HG03280 (cell line): ENCODE measurements around the gene VIPR2.
"Not testable (repeated sequence)": the region's sequence is repeated elsewhere in the genome, so short reads cannot be mapped to it uniquely, and the experiment has no call there.

Source experiments
- ATAC-seq: cut with Tn5 transposase; IDR thresholded peaks from one replicate; pipeline ENCODE4 v1.9.1; 2021; ENCODE audit warnings: mild to moderate bottlenecking, moderate library complexity; ENCODE audit not compliant: unreplicated experiment

Gene VIPR2

GRCh38 chr7:159094023-159094740, 50.5 kb downstream of the VIPR2 start:
- no peak for ATAC-seq

- ATAC-seq, result no peak
Measured at GRCh38 chr7:159093351-159093971, 51.2 kb downstream of the VIPR2 start.

DNA sequence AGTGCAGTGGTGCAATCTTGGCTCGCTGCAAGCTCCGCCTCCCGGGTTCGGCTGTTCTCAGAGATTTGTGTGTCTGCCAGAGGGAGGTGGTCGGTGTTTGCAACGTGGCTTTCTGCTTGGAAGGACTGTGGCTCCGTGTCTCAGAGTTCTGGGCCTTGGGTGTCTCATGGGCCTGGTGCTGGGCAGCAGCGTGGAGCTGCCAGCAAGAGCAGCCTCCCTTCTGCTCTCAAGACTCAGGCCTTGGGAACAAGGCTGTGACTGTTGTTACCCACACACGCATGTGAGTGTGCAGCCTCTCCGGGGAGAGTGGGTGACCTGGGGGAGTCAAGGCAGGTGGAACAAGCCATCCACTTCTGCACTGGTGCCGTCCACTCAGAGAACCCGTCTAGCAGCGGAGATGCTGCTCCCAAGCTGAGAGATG, 52.0 kb downstream of the VIPR2 start:
- no peak for ATAC-seq

DNA sequence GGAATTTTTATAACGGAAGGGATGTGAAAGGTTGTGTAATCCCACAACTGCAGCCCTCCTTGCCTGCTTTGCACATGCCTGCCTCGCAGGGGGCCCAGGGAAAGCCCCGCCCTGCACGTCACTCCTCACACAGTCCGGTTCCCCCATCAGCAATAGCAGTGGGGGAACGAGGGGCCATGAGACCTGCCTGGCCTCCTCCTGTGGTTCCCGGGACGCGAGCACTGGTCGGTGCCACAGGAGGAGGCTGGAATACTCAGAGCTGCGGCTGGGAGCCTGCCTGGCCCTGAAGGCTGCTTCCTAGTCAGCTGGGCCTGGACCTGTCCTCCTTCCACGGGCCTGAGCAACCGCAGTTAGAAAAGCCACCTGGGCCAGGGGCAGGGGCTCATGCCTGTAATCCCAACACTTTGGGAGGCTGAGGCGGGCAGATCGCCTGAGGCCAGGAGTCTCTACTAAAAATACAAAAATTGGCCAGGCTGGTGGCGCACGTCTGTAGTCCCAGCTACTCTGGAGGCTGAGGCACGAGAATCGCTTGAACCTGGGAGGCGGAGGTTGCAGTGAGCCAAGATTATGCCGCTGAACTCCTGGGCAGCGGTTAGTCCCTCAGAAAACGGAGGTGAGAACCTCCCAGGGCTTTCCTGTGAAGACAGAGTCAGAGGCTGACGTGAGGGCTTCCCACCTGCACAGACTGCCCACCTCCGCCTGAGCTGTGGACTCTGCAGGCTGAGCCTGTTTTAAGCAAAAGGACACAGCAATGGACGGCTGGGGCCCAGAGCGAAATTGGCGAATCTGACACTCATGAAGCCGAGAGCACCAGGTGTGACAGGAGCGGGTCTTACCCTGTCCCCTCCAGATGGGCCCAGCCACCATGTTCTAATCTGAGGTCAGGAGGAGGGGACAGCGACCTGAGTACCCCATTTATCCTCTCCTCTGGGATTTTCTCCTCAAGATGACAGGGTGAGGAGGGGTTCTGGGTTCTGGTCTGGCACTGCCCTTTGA, 52.9 kb downstream of the VIPR2 start:
- no peak for ATAC-seq

DNA sequence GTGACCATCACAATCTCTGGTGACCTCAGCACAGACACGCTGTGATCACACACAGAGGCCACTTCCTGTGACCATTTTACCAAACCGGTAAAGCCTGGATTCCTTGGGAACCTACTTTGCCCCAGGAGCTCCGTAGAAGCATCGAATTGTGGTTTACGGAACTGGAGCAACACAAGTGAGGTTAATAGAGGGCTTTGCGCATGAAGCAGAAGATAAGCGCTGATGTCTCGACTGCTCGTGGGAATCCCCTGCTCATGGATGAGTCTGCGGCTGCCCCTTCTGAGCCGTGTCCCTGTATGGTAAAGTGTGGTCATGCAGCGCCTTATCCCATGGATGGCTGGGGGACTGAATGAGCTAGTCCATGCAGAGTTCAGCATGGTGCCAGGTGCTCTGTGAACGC, 53.6 kb downstream of the VIPR2 start:
- ATAC-seq, result no peak

GRCh38 chr7:159088016-159088865, 56.4 kb downstream of the VIPR2 start:
- ATAC-seq, result no peak

GRCh38 chr7:159086301-159086925, 58.3 kb downstream of the VIPR2 start:
- ATAC-seq, result no peak

DNA sequence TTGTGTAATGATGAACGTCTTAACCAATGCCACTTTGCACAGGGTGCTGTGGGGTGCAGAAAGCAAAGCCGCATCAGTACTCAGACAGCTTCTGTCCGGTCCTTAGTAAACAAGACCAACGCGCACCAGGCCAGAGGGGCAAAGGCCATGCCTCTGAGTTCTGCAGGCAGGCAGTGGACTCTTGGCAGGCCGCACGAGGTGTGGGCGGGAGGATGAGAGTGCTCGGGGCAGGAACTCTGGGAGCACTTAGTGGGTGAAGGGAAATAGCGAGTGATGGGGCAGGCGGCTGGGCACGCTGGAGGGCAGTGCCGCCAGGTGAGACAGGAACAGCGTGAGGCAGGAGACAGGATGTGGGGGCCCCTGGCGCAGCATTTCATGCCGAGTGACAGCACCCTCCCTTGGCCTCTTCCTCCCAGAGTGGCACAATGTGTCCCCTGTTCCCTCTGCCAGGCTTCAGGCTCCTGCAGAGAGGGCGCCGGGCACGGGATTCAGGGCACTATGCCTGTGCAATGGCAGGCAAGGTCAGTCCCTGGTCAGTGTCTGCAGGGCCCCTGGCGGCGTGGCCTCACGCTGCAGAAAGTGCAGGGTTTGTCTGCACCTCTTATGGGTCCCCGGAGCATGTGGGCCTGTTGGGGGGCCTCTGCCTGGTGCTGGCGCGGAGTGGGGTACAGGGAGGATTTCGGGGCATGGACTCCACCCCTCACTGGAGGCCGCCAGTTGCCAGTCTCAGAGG, 60.4 kb downstream of the VIPR2 start:
- no peak for ATAC-seq

GRCh38 chr7:159083698-159084068, 61.0 kb downstream of the VIPR2 start:
- no peak for ATAC-seq

DNA sequence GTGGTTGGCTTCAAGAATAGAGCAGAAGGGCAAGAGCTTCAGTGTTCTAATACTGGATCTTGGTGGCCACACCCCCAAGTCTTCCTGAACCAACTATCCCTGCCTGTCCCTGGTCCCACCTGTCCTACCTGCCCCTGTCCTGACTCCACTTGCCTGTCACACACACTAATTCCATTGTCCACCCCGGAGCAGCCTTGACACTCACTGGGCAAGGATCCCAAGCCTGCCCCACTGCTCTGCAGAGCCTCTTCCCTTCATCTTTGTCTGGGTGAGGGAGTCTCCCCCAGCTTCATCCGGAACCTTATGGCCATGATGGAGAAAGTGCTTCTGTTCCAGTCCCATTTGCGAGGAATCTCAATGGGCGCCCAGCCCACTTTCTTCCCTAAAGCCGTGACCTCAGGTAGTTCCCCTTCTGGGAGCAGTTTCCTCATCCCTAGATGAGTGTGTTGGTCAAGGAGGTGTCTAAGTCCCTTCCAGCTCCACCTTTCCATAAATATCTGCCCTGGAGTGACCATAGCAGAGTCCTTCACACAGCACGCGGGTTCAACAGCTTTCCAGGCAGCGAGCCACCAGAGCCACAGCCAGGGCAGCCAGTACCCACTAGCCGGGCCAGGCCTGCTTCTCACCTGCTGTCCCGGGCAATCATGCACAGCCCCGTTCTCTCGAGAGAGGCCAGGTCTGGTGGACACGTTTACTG, 61.5 kb downstream of the VIPR2 start:
- no peak for ATAC-seq

DNA sequence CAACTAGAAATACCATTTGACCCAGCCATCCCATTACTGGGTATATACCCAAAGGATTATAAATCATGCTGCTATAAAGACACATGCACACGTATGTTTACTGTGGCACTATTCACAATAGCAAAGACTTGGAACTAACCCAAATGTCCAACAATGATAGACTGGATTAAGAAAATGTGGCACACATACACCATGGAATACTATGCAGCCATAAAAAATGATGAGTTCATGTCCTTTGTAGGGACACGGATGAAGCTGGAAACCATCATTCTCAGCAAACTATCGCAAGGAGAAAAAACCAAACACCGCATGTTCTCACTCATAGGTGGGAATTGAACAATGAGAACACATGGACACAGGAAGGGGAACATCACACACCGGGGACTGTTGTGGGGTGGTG, 62.6 kb downstream of the VIPR2 start:
- ATAC-seq, result not testable (repeated sequence)

DNA sequence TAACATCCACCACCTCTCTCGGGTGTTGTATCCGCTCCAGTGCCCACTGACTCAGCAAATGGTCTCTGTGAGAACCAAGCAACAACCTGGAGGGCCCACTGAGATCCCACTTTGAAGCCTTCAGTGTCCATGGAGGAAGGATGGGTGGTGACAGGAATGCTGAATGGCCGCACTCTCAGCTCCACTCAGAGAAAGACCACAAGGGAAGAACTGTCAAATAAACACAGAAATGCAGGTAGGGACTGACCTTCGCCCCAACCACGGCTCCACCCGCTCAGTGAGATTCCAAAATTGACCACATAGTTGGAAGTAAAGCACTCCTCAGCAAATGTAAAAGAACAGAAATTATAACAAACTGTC, 65.8 kb downstream of the VIPR2 start:
- no peak for ATAC-seq

GRCh38 chr7:159078193-159078910, 66.3 kb downstream of the VIPR2 start:
- no peak for ATAC-seq

DNA sequence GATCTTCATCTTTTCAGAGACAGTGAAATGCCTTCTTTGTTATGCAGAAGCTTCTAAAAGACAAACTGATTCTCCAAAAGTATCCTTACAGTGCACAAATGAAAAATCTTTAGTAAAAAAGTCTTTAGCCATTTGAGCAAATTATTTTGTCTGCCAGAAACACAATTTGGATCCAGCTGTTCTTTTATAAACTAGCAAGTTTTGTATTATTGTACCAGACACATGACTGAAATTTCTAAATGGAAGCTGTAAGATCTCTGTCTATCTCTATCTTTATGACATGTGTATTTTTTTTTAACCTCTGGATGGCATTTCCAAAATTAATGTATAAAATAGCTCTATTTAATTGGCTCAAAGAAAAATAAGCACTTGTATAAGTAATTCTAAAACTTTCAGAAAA, 68.3 kb downstream of the VIPR2 start:
- ATAC-seq, result no peak

- ATAC-seq, result no peak
Measured at GRCh38 chr7:159075563-159076238, 69.0 kb downstream of the VIPR2 start.

DNA sequence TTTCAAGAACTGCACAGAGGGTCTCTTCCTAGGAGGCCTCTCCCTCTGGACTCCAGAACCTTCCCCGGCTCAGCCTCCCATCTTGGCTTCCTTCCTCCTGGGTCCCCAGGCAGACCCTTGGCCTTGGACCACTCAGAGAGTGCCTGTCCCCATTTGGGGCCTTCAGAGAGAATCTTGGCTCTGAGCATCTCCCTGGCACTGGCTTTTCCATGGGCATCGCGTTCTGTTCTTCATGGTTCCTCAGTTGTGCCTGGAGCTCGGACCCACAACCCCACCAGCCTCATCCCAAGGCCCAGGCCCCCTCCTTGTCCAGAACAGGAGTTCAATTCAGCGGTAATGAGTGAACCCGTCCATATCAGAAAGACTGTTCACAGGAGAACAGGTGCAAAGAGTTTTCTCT, 73.4 kb downstream of the VIPR2 start:
- ATAC-seq, result no peak

DNA sequence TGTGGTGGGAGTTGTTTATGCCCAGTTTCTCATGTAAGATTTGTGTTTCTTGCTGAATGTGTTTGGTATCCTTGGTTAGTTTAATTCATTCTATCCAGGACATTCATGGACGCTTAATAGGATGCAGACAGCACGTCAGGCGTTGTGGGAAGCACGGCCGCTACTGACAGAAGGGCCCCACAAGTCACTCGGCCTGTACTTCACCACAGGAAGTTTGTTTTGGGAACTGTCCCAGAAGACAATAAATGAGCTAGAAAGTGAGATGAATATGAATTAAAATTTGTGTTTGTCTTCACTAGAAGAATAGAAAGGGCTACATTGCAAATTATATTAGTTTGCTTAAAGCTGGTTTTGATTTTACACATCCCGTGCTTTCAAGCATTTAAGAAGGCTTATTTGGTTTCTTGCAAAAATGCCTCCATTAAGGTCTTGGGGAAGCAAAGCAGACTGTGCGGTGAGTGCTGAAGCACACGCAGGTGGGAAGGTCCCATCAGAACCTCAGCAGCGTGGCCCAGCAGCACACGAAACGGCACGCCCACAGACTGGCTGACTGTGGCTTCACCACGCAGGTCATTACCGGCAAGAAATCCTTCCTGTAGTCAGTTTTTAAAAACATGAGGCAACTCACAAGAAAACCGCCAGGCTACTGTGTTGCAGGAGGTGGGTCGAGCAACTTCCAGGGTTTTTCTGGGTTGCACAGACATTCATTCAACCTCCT, 74.1 kb downstream of the VIPR2 start:
- ATAC-seq, result peak; percentile 76
